IPS-18a (cell line): ENCODE measurements around the gene PTPRM.

ENCODE experiments used
- H3K27ac ChIP-seq: one replicate; pipeline ENCODE4 v1.5.1; 2013; ENCODE audit warnings: low read length
- H3K27me3 ChIP-seq: one replicate; pipeline ENCODE4 v1.6.1; 2013; ENCODE audit warnings: mild to moderate bottlenecking, low read length; ENCODE audit not compliant: control insufficient read depth, insufficient read depth
- H3K36me3 ChIP-seq: one replicate; pipeline ENCODE4 v1.6.1; 2013; ENCODE audit warnings: low read depth, low read length; ENCODE audit not compliant: control insufficient read depth
- H3K4me1 ChIP-seq: one replicate; pipeline ENCODE4 v1.6.1; 2013; ENCODE audit warnings: low read depth, low read length; ENCODE audit not compliant: control insufficient read depth
- H3K4me3 ChIP-seq: one replicate; pipeline ENCODE4 v1.5.1; 2013; ENCODE audit warnings: low read length
- H3K9ac ChIP-seq: one replicate; pipeline ENCODE4 v1.6.1; 2013; ENCODE audit warnings: mild to moderate bottlenecking, low read length, moderate library complexity
- H3K9me3 ChIP-seq: one replicate; pipeline ENCODE4 v1.6.1; 2013; ENCODE audit warnings: low read depth, low read length; ENCODE audit not compliant: control insufficient read depth

PTPRM gene

DNA sequence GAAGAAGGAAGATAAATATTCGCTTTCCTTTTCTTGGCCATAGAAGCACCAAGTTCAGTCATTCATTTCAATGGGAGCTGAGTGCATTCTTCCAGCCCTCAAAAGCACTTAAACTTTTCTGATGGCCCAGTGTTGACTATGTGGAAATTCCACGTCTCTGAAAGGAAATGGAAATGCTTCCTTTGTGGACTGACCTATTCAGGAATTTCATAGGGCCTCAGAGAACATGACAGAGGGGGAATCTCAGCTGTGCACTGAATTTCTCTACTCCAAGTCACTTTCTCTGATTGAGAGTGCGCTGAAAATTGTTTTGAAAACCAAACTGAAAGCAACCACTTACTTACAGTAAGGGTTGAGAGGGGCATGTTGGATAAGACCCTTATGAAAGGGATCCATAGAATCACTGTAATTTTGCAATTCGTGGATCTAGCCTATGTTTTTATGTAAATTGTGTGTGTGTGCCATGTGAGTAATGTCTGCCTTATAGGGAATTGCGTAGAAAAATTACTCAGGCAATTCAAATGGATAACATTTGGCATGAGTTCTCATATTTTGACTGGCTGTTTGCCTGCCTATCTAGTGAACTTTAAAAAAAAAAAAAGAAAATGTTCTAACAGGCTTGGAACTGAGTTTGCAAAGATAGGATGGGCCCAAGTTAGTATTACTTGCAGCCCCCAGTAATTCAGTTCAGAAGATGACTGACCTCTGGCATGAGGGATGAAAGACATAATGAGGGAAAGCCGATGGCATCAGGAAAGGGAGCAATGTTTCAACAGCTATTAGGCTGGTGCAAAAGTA, 437.0 kb downstream of the PTPRM start:
- no peak overlapping the region for H3K27ac ChIP-seq
- H3K9ac ChIP-seq = no peak overlapping the region
- H3K27me3 ChIP-seq = no peaks in the 10 kb centered on the region
- no peaks in the 10 kb centered on the region for H3K9me3 ChIP-seq
- peaks cover 21% of the 10 kb centered on the region for H3K4me1 ChIP-seq
- no peak overlapping the region for H3K4me3 ChIP-seq
- H3K36me3 ChIP-seq = no peaks in the 10 kb centered on the region

GRCh38 chr18:8004792-8005191, 437.7 kb downstream of the PTPRM start:
- Histone ChIP-seq H3K27ac (no peak overlapping the region), H3K4me1 (peaks cover 20% of the 10 kb centered on the region), H3K36me3 (no peaks in the 10 kb centered on the region), H3K9ac (no peak overlapping the region), H3K27me3 (no peaks in the 10 kb centered on the region), H3K9me3 (no peaks in the 10 kb centered on the region), H3K4me3 (no peak overlapping the region)

DNA sequence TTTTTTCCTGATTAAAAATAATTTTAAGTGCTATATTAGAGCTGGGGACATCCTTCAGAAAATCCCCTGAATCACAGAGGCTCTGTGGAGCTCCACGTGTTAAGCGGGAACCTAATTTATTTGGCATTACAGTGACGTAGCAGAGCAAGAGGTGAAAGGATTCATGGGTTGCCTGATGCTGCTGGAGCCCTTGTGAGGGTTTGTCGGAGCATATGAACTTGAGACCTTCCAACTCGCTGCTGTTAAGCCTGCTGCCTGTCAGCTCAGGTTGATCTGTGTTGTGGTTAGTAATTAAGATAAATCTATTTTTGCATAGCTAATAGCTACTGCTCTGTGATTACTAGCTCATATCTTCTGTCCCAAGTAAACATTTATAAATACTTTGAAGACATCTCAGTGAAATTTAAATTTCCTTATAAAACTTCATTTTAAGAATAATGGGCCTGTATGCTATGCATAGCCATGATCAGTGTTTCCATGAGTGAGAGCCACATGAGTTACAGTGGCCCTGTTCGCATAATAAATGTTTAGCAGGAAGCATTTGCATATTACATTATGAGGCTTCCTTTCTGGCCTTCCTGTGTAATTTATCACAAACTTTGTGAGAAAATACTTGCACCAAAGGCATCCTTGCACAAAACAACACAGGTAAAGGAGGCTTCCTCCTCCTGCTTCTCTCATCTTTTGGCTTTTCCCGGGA, 438.9 kb downstream of the PTPRM start:
- Histone ChIP-seq H3K4me3 (no peak overlapping the region), H3K36me3 (no peaks in the 10 kb centered on the region), H3K27me3 (no peaks in the 10 kb centered on the region), H3K9me3 (no peaks in the 10 kb centered on the region), H3K9ac (no peak overlapping the region), H3K27ac (no peak overlapping the region), H3K4me1 (peaks cover 18% of the 10 kb centered on the region)

DNA sequence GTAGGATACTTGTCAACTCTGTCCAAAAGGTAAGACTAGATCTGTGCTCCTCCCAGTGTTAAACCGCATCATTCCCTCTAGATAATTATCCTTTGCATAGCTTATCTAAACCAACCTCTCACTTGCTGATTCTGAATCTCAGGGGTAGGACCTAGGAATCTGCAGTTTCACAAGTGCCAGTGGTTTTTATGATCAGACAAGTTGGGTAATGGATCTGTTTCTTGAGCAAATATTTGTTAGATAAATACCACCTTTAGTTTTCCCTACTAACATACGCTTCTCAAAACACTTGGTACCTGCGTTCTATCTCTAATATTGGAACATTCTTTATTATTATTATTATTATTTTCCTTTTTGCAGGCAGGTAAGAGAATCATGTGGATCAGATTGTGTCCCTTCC, 439.9 kb downstream of the PTPRM start:
- Histone ChIP-seq H3K27ac (no peak overlapping the region), H3K9ac (no peak overlapping the region), H3K4me3 (no peak overlapping the region), H3K4me1 (peaks cover 18% of the 10 kb centered on the region), H3K36me3 (no peaks in the 10 kb centered on the region), H3K9me3 (no peaks in the 10 kb centered on the region), H3K27me3 (no peaks in the 10 kb centered on the region)

GRCh38 chr18:8008033-8008432, 440.9 kb downstream of the PTPRM start:
- H3K9ac ChIP-seq = no peak overlapping the region
- H3K9me3 ChIP-seq = no peaks in the 10 kb centered on the region
- no peaks in the 10 kb centered on the region for H3K36me3 ChIP-seq
- no peaks in the 10 kb centered on the region for H3K27me3 ChIP-seq
- H3K4me3 ChIP-seq = no peak overlapping the region
- peaks cover 18% of the 10 kb centered on the region for H3K4me1 ChIP-seq
- no peak overlapping the region for H3K27ac ChIP-seq

- no peak overlapping the region for H3K4me3 ChIP-seq
- H3K27ac ChIP-seq = no peak overlapping the region
- H3K27me3 ChIP-seq = no peaks in the 10 kb centered on the region
- peaks cover 5% of the 10 kb centered on the region for H3K4me1 ChIP-seq
- H3K36me3 ChIP-seq = no peaks in the 10 kb centered on the region
- no peaks in the 10 kb centered on the region for H3K9me3 ChIP-seq
- H3K9ac ChIP-seq = no peak overlapping the region
These were observed 444.2 kb downstream of the PTPRM start for GRCh38 chr18:8011361-8011760.

DNA sequence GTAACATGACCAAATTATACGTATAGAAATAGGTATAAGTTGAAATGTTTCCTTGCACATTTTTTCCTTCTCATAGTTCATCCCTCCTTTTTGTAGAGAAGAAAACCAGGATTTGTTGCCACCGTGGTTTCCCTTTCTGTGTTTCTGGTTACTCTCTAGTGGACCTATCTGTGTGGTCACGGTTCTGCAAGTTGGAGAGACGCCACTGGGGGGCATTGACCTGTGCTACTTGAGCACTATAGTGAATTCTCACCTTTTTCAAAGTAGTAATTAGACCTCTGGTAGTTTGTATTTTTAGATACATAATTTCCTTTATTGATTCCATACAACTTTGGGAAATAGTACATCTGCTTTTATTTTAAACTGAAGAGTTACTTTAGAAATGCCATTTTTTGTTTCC, 444.8 kb downstream of the PTPRM start:
- Histone ChIP-seq H3K9ac (no peak overlapping the region), H3K36me3 (no peaks in the 10 kb centered on the region), H3K4me3 (no peak overlapping the region), H3K4me1 (no peaks in the 10 kb centered on the region), H3K9me3 (no peaks in the 10 kb centered on the region), H3K27me3 (no peaks in the 10 kb centered on the region), H3K27ac (no peak overlapping the region)

GRCh38 chr18:8018701-8019331, 451.7 kb downstream of the PTPRM start:
- H3K4me3 ChIP-seq = no peak overlapping the region
- no peak overlapping the region for H3K27ac ChIP-seq
- no peaks in the 10 kb centered on the region for H3K4me1 ChIP-seq
- H3K9ac ChIP-seq = no peak overlapping the region
- H3K27me3 ChIP-seq = no peaks in the 10 kb centered on the region
- H3K9me3 ChIP-seq = no peaks in the 10 kb centered on the region
- H3K36me3 ChIP-seq = no peaks in the 10 kb centered on the region

DNA sequence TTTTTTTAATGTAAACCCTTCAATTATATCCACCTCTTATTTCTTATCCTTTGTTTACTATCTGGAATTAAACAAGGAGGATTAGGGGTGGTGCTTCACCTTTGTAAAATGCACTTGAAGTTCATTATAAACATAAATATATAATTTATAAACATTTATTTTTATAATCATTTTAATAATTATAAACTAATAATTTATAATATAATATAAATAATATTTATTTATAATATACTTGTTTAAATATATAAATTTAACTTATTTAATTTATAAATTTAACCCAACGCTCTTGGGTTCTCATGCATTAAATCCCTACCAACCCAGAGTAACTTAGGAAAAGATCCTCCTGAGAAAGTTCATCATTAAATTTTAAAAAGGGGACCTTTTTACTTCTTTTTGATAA, 452.5 kb downstream of the PTPRM start:
- Histone ChIP-seq H3K9me3 (no peaks in the 10 kb centered on the region), H3K4me1 (no peaks in the 10 kb centered on the region), H3K36me3 (no peaks in the 10 kb centered on the region), H3K4me3 (no peak overlapping the region), H3K27me3 (no peaks in the 10 kb centered on the region), H3K27ac (no peak overlapping the region), H3K9ac (no peak overlapping the region)

- H3K4me3 ChIP-seq = no peak overlapping the region
- no peak overlapping the region for H3K27ac ChIP-seq
- H3K27me3 ChIP-seq = no peaks in the 10 kb centered on the region
- H3K36me3 ChIP-seq = no peaks in the 10 kb centered on the region
- no peak overlapping the region for H3K9ac ChIP-seq
- H3K9me3 ChIP-seq = no peaks in the 10 kb centered on the region
- no peaks in the 10 kb centered on the region for H3K4me1 ChIP-seq
These were observed 453.2 kb downstream of the PTPRM start for GRCh38 chr18:8020132-8020846.

GRCh38 chr18:8029061-8029460, 461.9 kb downstream of the PTPRM start:
- no peak overlapping the region for H3K9ac ChIP-seq
- H3K36me3 ChIP-seq = no peaks in the 10 kb centered on the region
- H3K9me3 ChIP-seq = no peaks in the 10 kb centered on the region
- no peaks in the 10 kb centered on the region for H3K27me3 ChIP-seq
- no peak overlapping the region for H3K27ac ChIP-seq
- peaks cover 8% of the 10 kb centered on the region for H3K4me1 ChIP-seq
- no peak overlapping the region for H3K4me3 ChIP-seq
